A549 (cell line): ENCODE data around the gene NR3C2. TPM values are rescaled to one million over a fixed set of nuclear protein-coding genes. Genes with fewer than 3 reads are reported as not detected.

Source experiments
- ATAC-seq, 2 experiments: fragments of 200-7000 bp in 1 of 2; fragments of >200 bp in 1 of 2; cut with Nextera tagmentation in 1 of 2; cut with Tn5 transposase in 1 of 2; 3 replicates each; pipeline versions ENCODE4 v1.8.0 to v1.9.1; 2018 to 2020; ENCODE audit warnings: mild to moderate bottlenecking in 1 of 2, moderate library complexity in 1 of 2
- CTCF ChIA-PET: fragments of 300-600 bp; sonication (Branson Sonifier 250); formaldehyde crosslinking; extraction: SDS; loops from one replicate; lab custom pipeline; 2021; ENCODE audit warnings: antibody characterized with exemption, inconsistent platforms; lab: Yijun Ruan, JAX
- POLR2A ChIA-PET: fragments of 350-600 bp; formaldehyde crosslinking; extraction: SDS; loops from one replicate; lab custom pipeline; 2021; ENCODE audit warnings: antibody characterized with exemption, inconsistent platforms; lab: Yijun Ruan, JAX
- DNase-seq, 2 experiments: peaks; one replicate each; pipeline versions ENCODE4 v3.0.0 to v3.0.0-alpha.2; 2011 to 2016; ENCODE audit warnings: low read depth in 1 of 2, low spot score in 1 of 2
- FAIRE-seq: peaks from 2 replicates; lab custom pipeline; 2011; peaks lifted over from hg19 to GRCh38; lab: Jason Lieb, UNC
- H3K27ac ChIP-seq, 2 experiments: fragments of >200 bp; sonication (Bioruptor Twin); formaldehyde crosslinking; 3 replicates each; pipeline ENCODE4 v1.5.1; 2016 to 2017
- H3K4me1 ChIP-seq: fragments of >200 bp; sonication (Bioruptor Twin); formaldehyde crosslinking; 3 replicates; pipeline ENCODE4 v1.6.1; 2016
- H3K4me2 ChIP-seq: fragments of >200 bp; sonication (Bioruptor Twin); formaldehyde crosslinking; 3 replicates; pipeline ENCODE4 v1.6.1; 2016
- H3K4me3 ChIP-seq: fragments of >200 bp; sonication (Bioruptor Twin); formaldehyde crosslinking; 3 replicates; pipeline ENCODE4 v1.5.1; 2016
- H3K9me3 ChIP-seq: fragments of >200 bp; sonication (Bioruptor Twin); formaldehyde crosslinking; 3 replicates; pipeline ENCODE4 v1.6.1; 2016
- CHD2 ChIP-seq: fragments of 150-350 bp; IDR thresholded peaks from 2 replicates; pipeline ENCODE4 v1.6.1; 2014; ENCODE audit warnings: low read length; ENCODE audit not compliant: partially characterized antibody
- CHD4 ChIP-seq: fragments of 200-600 bp; sonication (generic); IDR thresholded peaks from 2 replicates; pipeline ENCODE4 v1.6.1; 2016; ENCODE audit warnings: antibody characterized with exemption, mild to moderate bottlenecking, borderline replicate concordance
- EHF ChIP-seq: fragments of 250-450 bp; sonication (Bioruptor Pico); IDR thresholded peaks from 2 replicates; pipeline ENCODE4 v1.5.0; 2020; ENCODE audit warnings: mild to moderate bottlenecking
- EP300 ChIP-seq, 2 experiments: fragments of >200 bp; sonication (Bioruptor Twin); formaldehyde crosslinking; IDR thresholded peaks; 2 replicates in 1 of 2; 3 replicates in 1 of 2; pipeline ENCODE4 v1.6.1; 2016 to 2017
- ESRRA ChIP-seq: fragments of 150-350 bp; IDR thresholded peaks from 2 replicates; pipeline ENCODE4 v1.6.1; 2014; ENCODE audit warnings: mild to moderate bottlenecking, low read length, borderline replicate concordance
- FOSB ChIP-seq: fragments of 250-450 bp; sonication (Bioruptor Pico); IDR thresholded peaks from 2 replicates; pipeline ENCODE4 v1.5.0; 2020; ENCODE audit warnings: mild to moderate bottlenecking, moderate library complexity
- FOSL2 ChIP-seq, 2 experiments: fragments of 450-650 bp in 1 of 2; fragments of >200 bp in 1 of 2; sonication (Bioruptor Twin) in 1 of 2; formaldehyde crosslinking; IDR thresholded peaks; 2 replicates each; pipeline versions ENCODE4 v1.5.0 to v1.6.1; 2016 to 2020; ENCODE audit warnings: mild to moderate bottlenecking in 1 of 2, moderate library complexity in 1 of 2
- FOXS1 ChIP-seq: fragments of 250-450 bp; sonication (Bioruptor Pico); IDR thresholded peaks from 2 replicates; pipeline ENCODE4 v1.5.0; 2020; ENCODE audit warnings: mild to moderate bottlenecking, moderate library complexity
- GATA3 ChIP-seq: IDR thresholded peaks from 2 replicates; pipeline ENCODE4 v1.6.1; 2012; ENCODE audit warnings: borderline replicate concordance
- HEYL ChIP-seq: fragments of 250-450 bp; sonication (Bioruptor Pico); IDR thresholded peaks from 2 replicates; pipeline ENCODE4 v1.8.0; 2021; ENCODE audit warnings: mild to moderate bottlenecking, moderate library complexity
- HOXB13 ChIP-seq: fragments of 250-450 bp; sonication (Bioruptor Pico); IDR thresholded peaks from 2 replicates; pipeline ENCODE4 v1.5.0; 2020; ENCODE audit warnings: low read depth, mild to moderate bottlenecking, moderate library complexity
- JUN ChIP-seq, 2 experiments: fragments of >200 bp; sonication (Bioruptor Twin); formaldehyde crosslinking; IDR thresholded peaks; 2 replicates in 1 of 2; 3 replicates in 1 of 2; pipeline ENCODE4 v1.6.1; 2016 to 2017
- JUNB ChIP-seq: fragments of >200 bp; sonication (Bioruptor Twin); formaldehyde crosslinking; IDR thresholded peaks from 2 replicates; pipeline ENCODE4 v1.6.1; 2016
- KDM5A ChIP-seq: fragments of 200-600 bp; sonication (generic); IDR thresholded peaks from 2 replicates; pipeline ENCODE4 v1.6.1; 2016; ENCODE audit warnings: antibody characterized with exemption, mild to moderate bottlenecking
- MYC ChIP-seq: IDR thresholded peaks from 2 replicates; pipeline ENCODE4 v1.6.1; 2012; ENCODE audit warnings: mild to moderate bottlenecking, inconsistent platforms, low read length, improper control_type of control experiment, borderline replicate concordance
- POLR2A ChIP-seq: IDR thresholded peaks from 2 replicates; pipeline ENCODE4 v1.6.1; 2012; ENCODE audit warnings: mild to moderate bottlenecking, low read length
- RAD21 ChIP-seq, 2 experiments: fragments of >200 bp in 1 of 2; sonication (Bioruptor Twin) in 1 of 2; formaldehyde crosslinking in 1 of 2; IDR thresholded peaks in 1 of 2; conservative IDR thresholded peaks in 1 of 2; 2 replicates in 1 of 2; 3 replicates in 1 of 2; pipeline ENCODE4 v1.6.1; 2012 to 2018; ENCODE audit warnings: inconsistent platforms in 1 of 2
- RCOR1 ChIP-seq: fragments of 150-350 bp; IDR thresholded peaks from 2 replicates; pipeline ENCODE4 v1.6.1; 2014; ENCODE audit warnings: antibody characterized with exemption, low read length, low read depth
- RNF2 ChIP-seq: fragments of 200-600 bp; sonication (generic); IDR thresholded peaks from 2 replicates; pipeline ENCODE4 v1.6.1; 2016; ENCODE audit warnings: low read depth, mild to moderate bottlenecking, antibody characterized with exemption, moderate library complexity, borderline replicate concordance
- SREBF2 ChIP-seq: fragments of 450-650 bp; IDR thresholded peaks from 2 replicates; pipeline ENCODE4 v1.6.1; 2014; ENCODE audit warnings: mild to moderate bottlenecking, moderate library complexity
- TFCP2L1 ChIP-seq: fragments of 250-450 bp; sonication (Bioruptor Pico); IDR thresholded peaks from 2 replicates; pipeline ENCODE4 v1.5.0; 2021; ENCODE audit warnings: mild to moderate bottlenecking
- TP53 ChIP-seq: fragments of 250-450 bp; sonication (Bioruptor Pico); IDR thresholded peaks from 2 replicates; pipeline ENCODE4 v1.5.0; 2021; ENCODE audit warnings: mild to moderate bottlenecking, moderate library complexity
- ZC3H11A ChIP-seq: fragments of 450-650 bp; IDR thresholded peaks from 2 replicates; pipeline ENCODE4 v1.6.1; 2014; ENCODE audit warnings: antibody characterized with exemption, mild to moderate bottlenecking
- WGBS: methylation state at CpG from one replicate; pipeline ENCODE4 v1.1.6; 2017; ENCODE audit errors: missing lambda C conversion rate; 5-methylcytosine and 5-hydroxymethylcytosine counted together
- polyA plus RNA-seq, 4 experiments: library from polyadenylated mRNA; depleted of rRNA in 3 of 4; stranded (reverse); fragments of >200 nt; fragmentation: RNase III in 1 of 4; extraction: RNeasy Plus Mini Kit Qiagen cat#74134 plus additional on column Dnase treatment in 1 of 4; gene quantifications; 2 replicates in 3 of 4; 3 replicates in 1 of 4; pipeline ENCODE4 v1.2.3, GENCODE V29; 2011 to 2017
- TF ChIP-seq, protein P1 (sequence below): fragments of 250-450 bp; sonication (Bioruptor Pico); IDR thresholded peaks from 2 replicates; pipeline ENCODE4 v1.5.0; 2020; ENCODE audit warnings: low read depth, mild to moderate bottlenecking, moderate library complexity
- TF ChIP-seq, protein P2 (sequence below): fragments of 450-650 bp; IDR thresholded peaks from 2 replicates; pipeline ENCODE4 v1.6.1; 2014; ENCODE audit warnings: antibody characterized with exemption
- TF ChIP-seq, protein P3 (sequence below): IDR thresholded peaks from 2 replicates; pipeline ENCODE4 v1.6.1; 2012
- TF ChIP-seq, protein P4 (sequence below): IDR thresholded peaks from 2 replicates; pipeline ENCODE4 v1.6.1; 2012
- TF ChIP-seq, protein P5 (sequence below): fragments of 250-450 bp; sonication (Bioruptor Pico); IDR thresholded peaks from 2 replicates; pipeline ENCODE4 v1.5.0; 2021; ENCODE audit warnings: mild to moderate bottlenecking, moderate library complexity, borderline replicate concordance

NR3C2 gene
- polyA plus RNA-seq, 2 of the 4 experiments (the other 2 are of a cell fraction) = 0.01 to 0.03 TPM

DNA sequence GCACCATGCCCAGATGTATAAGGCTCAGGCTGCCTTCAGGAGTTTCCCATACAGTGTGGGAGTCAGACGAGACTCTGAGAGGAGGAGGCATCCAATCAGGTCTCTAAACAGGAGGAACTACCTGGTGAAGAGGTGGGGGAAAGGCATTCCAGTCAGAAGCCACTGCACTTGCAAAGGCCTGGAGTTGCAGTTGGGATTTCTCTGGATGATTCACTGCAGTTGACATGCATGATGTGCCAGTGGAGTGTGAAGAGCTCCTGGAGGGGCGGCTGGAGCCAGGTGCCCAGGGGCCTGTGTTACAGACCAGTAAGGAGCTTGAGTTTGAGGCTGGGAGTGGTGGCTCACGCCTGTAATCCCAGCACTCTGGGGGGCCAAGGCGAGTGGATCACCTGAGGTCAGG, 371.2 kb downstream of the NR3C2 start (continued):
- no peak for TF ChIP-seq FOSB (CRISPR knock-in tag)
- TF ChIP-seq EHF = no peak
- no peak for TF ChIP-seq SREBF2
- TF ChIP-seq, all 56 proteins: peak for 0

DNA sequence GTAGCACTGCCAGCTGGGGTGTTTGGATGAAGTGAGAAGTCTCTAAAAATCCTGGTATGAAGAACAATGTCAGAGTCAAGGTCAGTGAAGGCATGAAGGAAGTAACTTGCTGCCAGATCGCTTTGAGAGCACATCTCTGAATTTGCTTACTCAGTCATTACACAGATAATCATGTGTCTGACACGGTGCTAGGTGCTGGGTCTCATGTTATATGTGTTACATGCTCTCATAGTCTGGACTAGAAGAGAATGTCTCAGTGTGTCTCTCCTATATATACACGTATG, 372.4 kb downstream of the NR3C2 start:
- POLR2A ChIA-PET = no interaction called here
- CTCF ChIA-PET = interaction anchor here (1.2 kb wide), 1 partner anchor 24 kb away, joined by 3 read pairs; no protein-coding TSS in a partner anchor
- ATAC-seq (no peak), DNase-seq (no peak), FAIRE-seq (no peak)
- TF ChIP-seq HOXB13 (CRISPR knock-in tag) (no peak), TFCP2L1 (no peak), GATA3 (no peak), TP53 (CRISPR knock-in tag) (no peak), RCOR1 (no peak), CHD2 (no peak), KDM5A (no peak), JUN (IDR thresholded peaks at IDR 0.05) (no peak), POLR2A (no peak), RNF2 (no peak), RAD21 (conservative IDR thresholded peaks at IDR 0.05 in 1 of 2, IDR thresholded peaks at IDR 0.05 in 1 of 2) (no peak), FOSL2 (IDR thresholded peaks at IDR 0.05) (no peak), FOSL2 (CRISPR knock-in tag; IDR thresholded peaks at IDR 0.05) (no peak), EP300 (IDR thresholded peaks at IDR 0.05) (no peak), ESRRA (no peak), HEYL (CRISPR knock-in tag) (no peak), JUNB (no peak)
- TF ChIP-seq, protein P1, sequence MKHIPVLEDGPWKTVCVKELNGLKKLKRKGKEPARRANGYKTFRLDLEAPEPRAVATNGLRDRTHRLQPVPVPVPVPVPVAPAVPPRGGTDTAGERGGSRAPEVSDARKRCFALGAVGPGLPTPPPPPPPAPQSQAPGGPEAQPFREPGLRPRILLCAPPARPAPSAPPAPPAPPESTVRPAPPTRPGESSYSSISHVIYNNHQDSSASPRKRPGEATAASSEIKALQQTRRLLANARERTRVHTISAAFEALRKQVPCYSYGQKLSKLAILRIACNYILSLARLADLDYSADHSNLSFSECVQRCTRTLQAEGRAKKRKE (CRISPR knock-in tag) = no peak
- TF ChIP-seq, protein P2, sequence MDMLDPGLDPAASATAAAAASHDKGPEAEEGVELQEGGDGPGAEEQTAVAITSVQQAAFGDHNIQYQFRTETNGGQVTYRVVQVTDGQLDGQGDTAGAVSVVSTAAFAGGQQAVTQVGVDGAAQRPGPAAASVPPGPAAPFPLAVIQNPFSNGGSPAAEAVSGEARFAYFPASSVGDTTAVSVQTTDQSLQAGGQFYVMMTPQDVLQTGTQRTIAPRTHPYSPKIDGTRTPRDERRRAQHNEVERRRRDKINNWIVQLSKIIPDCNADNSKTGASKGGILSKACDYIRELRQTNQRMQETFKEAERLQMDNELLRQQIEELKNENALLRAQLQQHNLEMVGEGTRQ = no peak
- TF ChIP-seq, protein P3, sequence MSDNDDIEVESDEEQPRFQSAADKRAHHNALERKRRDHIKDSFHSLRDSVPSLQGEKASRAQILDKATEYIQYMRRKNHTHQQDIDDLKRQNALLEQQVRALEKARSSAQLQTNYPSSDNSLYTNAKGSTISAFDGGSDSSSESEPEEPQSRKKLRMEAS = no peak
- TF ChIP-seq, protein P4, sequence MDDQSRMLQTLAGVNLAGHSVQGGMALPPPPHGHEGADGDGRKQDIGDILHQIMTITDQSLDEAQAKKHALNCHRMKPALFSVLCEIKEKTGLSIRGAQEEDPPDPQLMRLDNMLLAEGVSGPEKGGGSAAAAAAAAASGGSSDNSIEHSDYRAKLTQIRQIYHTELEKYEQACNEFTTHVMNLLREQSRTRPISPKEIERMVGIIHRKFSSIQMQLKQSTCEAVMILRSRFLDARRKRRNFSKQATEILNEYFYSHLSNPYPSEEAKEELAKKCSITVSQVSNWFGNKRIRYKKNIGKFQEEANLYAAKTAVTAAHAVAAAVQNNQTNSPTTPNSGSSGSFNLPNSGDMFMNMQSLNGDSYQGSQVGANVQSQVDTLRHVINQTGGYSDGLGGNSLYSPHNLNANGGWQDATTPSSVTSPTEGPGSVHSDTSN = no peak
- Histone ChIP-seq H3K27ac (no peak overlapping the region), H3K4me1 (no peaks in the 10 kb centered on the region), H3K9me3 (no peaks in the 10 kb centered on the region), H3K4me3 (no peak overlapping the region), H3K4me2 (no peak overlapping the region)
- 85% methylated on average over 3 of the region's 3 CpGs for WGBS

DNA sequence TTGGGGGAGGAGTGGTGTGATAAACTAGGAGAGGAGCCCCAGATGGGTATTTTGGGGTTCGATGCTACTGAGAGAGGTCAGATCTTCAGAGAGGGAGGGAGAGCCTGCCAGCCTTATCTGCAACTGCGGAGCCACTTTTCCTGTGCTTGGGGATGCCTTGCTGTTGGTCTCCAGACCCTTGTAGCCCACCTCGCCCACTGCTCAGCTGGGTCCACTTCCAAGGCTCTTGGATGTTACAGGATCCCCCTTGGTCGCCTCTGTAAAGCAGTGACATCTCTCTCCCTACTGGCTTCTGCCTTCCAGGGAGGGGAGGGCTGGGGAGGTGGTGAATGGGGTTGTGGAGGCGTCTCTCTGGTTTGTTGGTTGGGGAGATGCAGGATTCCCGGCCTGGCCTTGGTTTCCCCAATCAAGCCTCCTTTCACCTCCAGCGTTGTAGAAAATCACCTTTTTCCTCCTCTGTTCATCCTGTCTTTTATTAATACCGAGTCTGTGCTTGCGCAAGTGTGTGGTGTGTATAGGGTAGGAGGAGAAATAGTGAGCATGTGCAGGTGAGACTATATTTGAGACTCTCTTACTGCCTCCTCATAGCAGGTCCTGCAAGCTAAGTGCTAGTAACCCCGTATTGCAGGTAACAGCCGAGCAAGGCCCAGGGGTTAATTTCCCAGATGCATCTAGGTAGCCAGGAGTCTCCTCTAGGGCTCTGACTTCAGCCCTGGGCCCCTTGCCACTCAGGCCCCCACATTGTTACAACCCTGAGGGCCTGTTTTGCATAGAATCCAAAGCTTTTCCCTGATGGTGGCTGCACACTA, 372.9 kb downstream of the NR3C2 start:
- H3K4me2 ChIP-seq = no peak overlapping the region
- POLR2A ChIA-PET = no interaction called here
- FAIRE-seq = no peak
- no peak overlapping the region for H3K27ac ChIP-seq
- WGBS = 86% methylated on average over 8 of the region's 11 CpGs
- CTCF ChIA-PET = interaction anchor here (1.2 kb wide), 1 partner anchor 23 kb away, joined by 3 read pairs; no protein-coding TSS in a partner anchor
- H3K4me3 ChIP-seq = no peak overlapping the region
- no peaks in the 10 kb centered on the region for H3K9me3 ChIP-seq
- no peak for DNase-seq
- no peak for ATAC-seq
- no peaks in the 10 kb centered on the region for H3K4me1 ChIP-seq
- TF ChIP-seq JUN (IDR thresholded peaks at IDR 0.05) (no peak), SREBF2 (no peak), ZC3H11A (no peak), CHD4 (no peak), FOXS1 (CRISPR knock-in tag) (no peak), RNF2 (no peak), EHF (no peak), MYC (no peak), KDM5A (no peak)
- TF ChIP-seq, protein P3 = no peak
- TF ChIP-seq, protein P5, sequence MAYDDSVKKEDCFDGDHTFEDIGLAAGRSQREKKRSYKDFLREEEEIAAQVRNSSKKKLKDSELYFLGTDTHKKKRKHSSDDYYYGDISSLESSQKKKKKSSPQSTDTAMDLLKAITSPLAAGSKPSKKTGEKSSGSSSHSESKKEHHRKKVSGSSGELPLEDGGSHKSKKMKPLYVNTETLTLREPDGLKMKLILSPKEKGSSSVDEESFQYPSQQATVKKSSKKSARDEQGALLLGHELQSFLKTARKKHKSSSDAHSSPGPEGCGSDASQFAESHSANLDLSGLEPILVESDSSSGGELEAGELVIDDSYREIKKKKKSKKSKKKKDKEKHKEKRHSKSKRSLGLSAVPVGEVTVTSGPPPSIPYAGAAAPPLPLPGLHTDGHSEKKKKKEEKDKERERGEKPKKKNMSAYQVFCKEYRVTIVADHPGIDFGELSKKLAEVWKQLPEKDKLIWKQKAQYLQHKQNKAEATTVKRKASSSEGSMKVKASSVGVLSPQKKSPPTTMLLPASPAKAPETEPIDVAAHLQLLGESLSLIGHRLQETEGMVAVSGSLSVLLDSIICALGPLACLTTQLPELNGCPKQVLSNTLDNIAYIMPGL (CRISPR knock-in tag) = no peak
- TF ChIP-seq, protein P1 (CRISPR knock-in tag) = no peak
